Endothelial cell (in vitro differentiated cells): ENCODE results near the gene TCAF1. TPM values are rescaled to one million over a fixed set of nuclear protein-coding genes. Genes with fewer than 3 reads are reported as not detected.

Experiments used
- DNase-seq: peaks from one replicate; pipeline ENCODE4 v3.0.0; 2021; ENCODE audit warnings: low spot score
- H3K27ac Mint-ChIP-seq: one replicate; pipeline ENCODE4 v1.8.0; 2021; ENCODE audit warnings: mixed read lengths, inconsistent platforms; ENCODE audit not compliant: unreplicated experiment
- H3K27me3 Mint-ChIP-seq: one replicate; pipeline ENCODE4 v1.8.0; 2021; ENCODE audit warnings: mild to moderate bottlenecking, moderate library complexity, mixed read lengths, inconsistent platforms; ENCODE audit not compliant: unreplicated experiment
- H3K36me3 Mint-ChIP-seq: one replicate; pipeline ENCODE4 v1.8.0; 2021; ENCODE audit warnings: mild to moderate bottlenecking, low read depth, mixed read lengths, inconsistent platforms; ENCODE audit not compliant: unreplicated experiment
- H3K4me1 Mint-ChIP-seq: one replicate; pipeline ENCODE4 v1.8.0; 2021; ENCODE audit warnings: mild to moderate bottlenecking, mixed read lengths, inconsistent platforms; ENCODE audit not compliant: unreplicated experiment
- H3K4me3 Mint-ChIP-seq: one replicate; pipeline ENCODE4 v1.8.0; 2021; ENCODE audit warnings: mild to moderate bottlenecking, mixed read lengths, inconsistent platforms; ENCODE audit not compliant: unreplicated experiment
- H3K9me3 Mint-ChIP-seq: one replicate; pipeline ENCODE4 v1.8.0; 2021; ENCODE audit warnings: mixed read lengths, inconsistent platforms; ENCODE audit not compliant: unreplicated experiment
- CTCF ChIP-seq: fragments of 200-600 bp; sonication (generic); IDR thresholded peaks from one replicate; pipeline ENCODE4 v1.5.0; 2021; ENCODE audit warnings: antibody characterized with exemption; ENCODE audit not compliant: unreplicated experiment
- total RNA-seq: library from RNA; stranded (reverse); fragmentation: NEBNext Ultra II Directional; extraction: Animal tissue kit (Norgen Biotek cat#: 25700); gene quantifications from one replicate; pipeline ENCODE4 v1.2.1, GENCODE V29; 2021; ENCODE audit not compliant: unreplicated experiment

The TCAF1 gene
- total RNA-seq, 1 donor from 2014 or later, result 79.7 TPM

GRCh38 chr7:143936087-143937009 lies 34.4 kb upstream of the TCAF1 start:
- no peak for TF ChIP-seq CTCF

GRCh38 chr7:143934526-143935325 lies 32.8 kb upstream of the TCAF1 start, which contains the start of gene OR2F2:
OR2F2 (plus strand) TSS chr7:143935233; CDS start chr7:143935233, 0 bp downstream.
- Mint-ChIP-seq H3K4me1 (no peaks in the 10 kb centered on the region), H3K4me3 (no peak within 1 kb of the TSS), H3K27ac (no peak within 1 kb of the TSS), H3K9me3 (no peaks in the 10 kb centered on the region), H3K36me3 (no peaks in the 10 kb centered on the region), H3K27me3 (peaks cover 2% of the 10 kb centered on the region)
- DNase-seq, result no peak
- no peak for TF ChIP-seq CTCF

More at GRCh38 chr7:143936087-143937009, 34.4 kb upstream of the TCAF1 start:
- Mint-ChIP-seq H3K27ac (no peak overlapping the region), H3K27me3 (peaks cover 2% of the 10 kb centered on the region), H3K4me1 (no peaks in the 10 kb centered on the region), H3K9me3 (no peaks in the 10 kb centered on the region), H3K36me3 (no peaks in the 10 kb centered on the region), H3K4me3 (no peak overlapping the region)
- DNase-seq, result no peak

DNA sequence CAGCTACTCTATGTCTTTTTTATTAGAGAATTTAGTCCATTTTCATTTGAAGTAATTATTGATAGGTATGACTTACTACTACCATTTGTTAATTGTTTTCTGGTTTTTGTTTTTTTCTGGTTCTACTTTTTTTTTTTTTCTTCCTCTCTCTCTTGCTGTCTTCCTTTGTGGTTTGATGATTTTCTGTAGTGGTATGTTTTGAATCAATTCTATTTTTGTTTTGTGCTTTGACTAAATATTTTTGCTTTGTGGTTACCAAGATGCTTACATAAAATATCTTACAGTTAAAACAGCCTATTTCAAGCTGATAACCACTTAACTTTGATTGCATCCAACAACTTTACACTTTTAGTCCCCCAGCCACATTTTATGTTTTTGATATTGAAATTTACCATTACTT lies 29.8 kb upstream of the TCAF1 start:
- TF ChIP-seq CTCF, result no peak
- H3K27me3 Mint-ChIP-seq, result no peaks in the 10 kb centered on the region
- H3K27ac Mint-ChIP-seq, result no peak overlapping the region
- H3K36me3 Mint-ChIP-seq, result no peaks in the 10 kb centered on the region
- no peak for DNase-seq
- H3K4me1 Mint-ChIP-seq, result no peaks in the 10 kb centered on the region
- H3K4me3 Mint-ChIP-seq, result no peak overlapping the region
- H3K9me3 Mint-ChIP-seq, result no peaks in the 10 kb centered on the region

DNA sequence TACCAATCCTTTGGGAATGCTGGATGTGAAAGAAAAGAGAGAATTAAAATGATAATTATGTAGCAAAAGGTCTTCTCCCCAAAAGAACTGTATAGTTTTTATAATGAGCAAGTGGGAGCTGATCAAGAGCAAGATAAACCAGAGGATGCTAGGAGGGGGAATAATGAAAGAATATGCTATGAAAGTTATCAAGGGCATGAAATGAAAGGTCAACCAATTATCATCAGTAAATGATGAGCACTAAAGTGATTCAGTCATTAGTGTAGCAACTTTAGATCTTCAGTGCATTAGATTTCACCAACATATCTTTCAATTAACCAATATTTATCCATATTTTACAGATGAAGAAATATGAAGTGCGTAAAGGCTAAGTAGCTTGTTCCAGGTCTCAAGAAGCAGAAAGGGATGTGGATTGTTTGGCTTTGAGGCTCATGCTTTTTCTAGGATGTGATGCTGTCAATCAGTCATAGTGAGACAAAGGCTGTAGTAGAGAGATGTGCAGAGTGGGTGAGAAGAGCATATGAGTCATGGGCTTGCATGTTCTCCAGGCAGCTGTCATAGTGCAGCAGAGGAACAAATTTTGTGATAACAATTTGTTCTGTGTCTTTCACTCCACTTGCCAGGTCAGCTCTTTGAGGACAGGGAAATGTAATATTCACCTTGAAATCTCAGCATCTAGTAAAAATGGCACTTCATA lies 27.4 kb upstream of the TCAF1 start:
- Mint-ChIP-seq H3K27me3 (no peaks in the 10 kb centered on the region), H3K9me3 (no peaks in the 10 kb centered on the region), H3K4me3 (no peak overlapping the region), H3K27ac (no peak overlapping the region), H3K36me3 (no peaks in the 10 kb centered on the region), H3K4me1 (no peaks in the 10 kb centered on the region)
- DNase-seq, result no peak
- no peak for TF ChIP-seq CTCF
